NB4 (cell line): ENCODE results near the gene GNAI1.

Experiments
- CTCF ChIP-seq: IDR thresholded peaks from one replicate; pipeline ENCODE4 v1.5.1; 2012; ENCODE audit warnings: low read depth, low read length
- MYC ChIP-seq: IDR thresholded peaks from 2 replicates; pipeline ENCODE4 v1.6.1; 2011; ENCODE audit warnings: low read depth, low read length
- POLR2A ChIP-seq: IDR thresholded peaks from 2 replicates; pipeline ENCODE4 v1.6.1; 2011; ENCODE audit warnings: mild to moderate bottlenecking; ENCODE audit not compliant: insufficient read length; ENCODE audit errors: extremely low read depth

GRCh38 chr7:80186721-80187120, 52.1 kb downstream of the GNAI1 start:
- TF ChIP-seq POLR2A (no peak), CTCF (no peak), MYC (no peak)
